Neural progenitor cell (in vitro differentiated cells): Measurements from ENCODE around the gene SCFD2.

ENCODE experiments used
- EZH2 ChIP-seq: fragments of 200-600 bp; sonication (generic); IDR thresholded peaks from 2 replicates; pipeline ENCODE4 v1.6.1; 2017; ENCODE audit warnings: antibody characterized with exemption, mild to moderate bottlenecking, moderate library complexity
- EZH2phosphoT487 ChIP-seq: fragments of 200-600 bp; sonication (generic); IDR thresholded peaks from 2 replicates; pipeline ENCODE4 v1.6.1; 2017; ENCODE audit warnings: antibody characterized with exemption
- TF ChIP-seq, protein P1 (sequence below): fragments of 200-600 bp; sonication (generic); IDR thresholded peaks from 2 replicates; pipeline ENCODE4 v1.5.1; 2017; ENCODE audit warnings: antibody characterized with exemption, mild to moderate bottlenecking

DNA sequence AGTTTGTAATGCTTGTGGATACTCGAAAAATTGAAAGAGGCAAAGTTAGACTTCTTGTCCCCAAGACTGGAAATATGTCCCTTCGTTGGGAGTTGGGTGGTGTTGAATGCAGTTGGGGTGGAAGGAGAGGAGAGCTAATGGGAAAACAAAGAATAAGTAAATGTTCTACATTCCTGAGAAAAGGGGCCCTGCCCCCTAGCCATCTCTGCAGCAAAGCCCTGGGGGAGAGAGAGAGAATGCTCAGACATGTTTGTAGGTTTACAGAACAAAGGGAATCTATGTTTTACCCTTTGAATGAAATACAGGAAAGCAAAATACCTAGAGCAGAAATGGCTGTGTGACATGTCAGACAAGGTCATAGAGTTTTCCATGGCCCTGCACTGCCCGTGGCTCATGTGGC lies 415.6 kb downstream of the SCFD2 start:
- TF ChIP-seq EZH2 = no peak
- TF ChIP-seq, protein P1, sequence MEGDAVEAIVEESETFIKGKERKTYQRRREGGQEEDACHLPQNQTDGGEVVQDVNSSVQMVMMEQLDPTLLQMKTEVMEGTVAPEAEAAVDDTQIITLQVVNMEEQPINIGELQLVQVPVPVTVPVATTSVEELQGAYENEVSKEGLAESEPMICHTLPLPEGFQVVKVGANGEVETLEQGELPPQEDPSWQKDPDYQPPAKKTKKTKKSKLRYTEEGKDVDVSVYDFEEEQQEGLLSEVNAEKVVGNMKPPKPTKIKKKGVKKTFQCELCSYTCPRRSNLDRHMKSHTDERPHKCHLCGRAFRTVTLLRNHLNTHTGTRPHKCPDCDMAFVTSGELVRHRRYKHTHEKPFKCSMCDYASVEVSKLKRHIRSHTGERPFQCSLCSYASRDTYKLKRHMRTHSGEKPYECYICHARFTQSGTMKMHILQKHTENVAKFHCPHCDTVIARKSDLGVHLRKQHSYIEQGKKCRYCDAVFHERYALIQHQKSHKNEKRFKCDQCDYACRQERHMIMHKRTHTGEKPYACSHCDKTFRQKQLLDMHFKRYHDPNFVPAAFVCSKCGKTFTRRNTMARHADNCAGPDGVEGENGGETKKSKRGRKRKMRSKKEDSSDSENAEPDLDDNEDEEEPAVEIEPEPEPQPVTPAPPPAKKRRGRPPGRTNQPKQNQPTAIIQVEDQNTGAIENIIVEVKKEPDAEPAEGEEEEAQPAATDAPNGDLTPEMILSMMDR = no peak
- no peak for TF ChIP-seq EZH2phosphoT487
